ENCODE data around the gene GALK2.
"Not testable (repeated sequence)": the region's sequence is repeated elsewhere in the genome, so short reads cannot be mapped to it uniquely, and the experiment has no call there.

GALK2 gene

GRCh38 chr15:49265117-49265516 lies 95.1 kb downstream of the GALK2 start:
- not testable (repeated sequence) for H3K27me3 Mint-ChIP-seq; H3K27ac Mint-ChIP-seq; ATAC-seq (ENCODE audit: low read depth); DNase-seq (ENCODE audit: low spot score in 2 of 2); H3K9me3 Mint-ChIP-seq; H3K4me1 Mint-ChIP-seq; H3K4me3 Mint-ChIP-seq
- peaks cover 19% of the 10 kb centered on the region for H3K36me3 Mint-ChIP-seq

GRCh38 chr15:49265911-49266310 lies 95.9 kb downstream of the GALK2 start:
- peaks cover 3% of the 10 kb centered on the region for H3K9me3 Mint-ChIP-seq
- H3K27ac Mint-ChIP-seq: no peak overlapping the region
- no peak overlapping the region for H3K4me3 Mint-ChIP-seq
- peaks cover 19% of the 10 kb centered on the region for H3K36me3 Mint-ChIP-seq
- ATAC-seq (ENCODE audit: low read depth) (no peak), DNase-seq (ENCODE audit: low spot score in 2 of 2) (no peak)
- H3K27me3 Mint-ChIP-seq: no peaks in the 10 kb centered on the region
- no peaks in the 10 kb centered on the region for H3K4me1 Mint-ChIP-seq

DNA sequence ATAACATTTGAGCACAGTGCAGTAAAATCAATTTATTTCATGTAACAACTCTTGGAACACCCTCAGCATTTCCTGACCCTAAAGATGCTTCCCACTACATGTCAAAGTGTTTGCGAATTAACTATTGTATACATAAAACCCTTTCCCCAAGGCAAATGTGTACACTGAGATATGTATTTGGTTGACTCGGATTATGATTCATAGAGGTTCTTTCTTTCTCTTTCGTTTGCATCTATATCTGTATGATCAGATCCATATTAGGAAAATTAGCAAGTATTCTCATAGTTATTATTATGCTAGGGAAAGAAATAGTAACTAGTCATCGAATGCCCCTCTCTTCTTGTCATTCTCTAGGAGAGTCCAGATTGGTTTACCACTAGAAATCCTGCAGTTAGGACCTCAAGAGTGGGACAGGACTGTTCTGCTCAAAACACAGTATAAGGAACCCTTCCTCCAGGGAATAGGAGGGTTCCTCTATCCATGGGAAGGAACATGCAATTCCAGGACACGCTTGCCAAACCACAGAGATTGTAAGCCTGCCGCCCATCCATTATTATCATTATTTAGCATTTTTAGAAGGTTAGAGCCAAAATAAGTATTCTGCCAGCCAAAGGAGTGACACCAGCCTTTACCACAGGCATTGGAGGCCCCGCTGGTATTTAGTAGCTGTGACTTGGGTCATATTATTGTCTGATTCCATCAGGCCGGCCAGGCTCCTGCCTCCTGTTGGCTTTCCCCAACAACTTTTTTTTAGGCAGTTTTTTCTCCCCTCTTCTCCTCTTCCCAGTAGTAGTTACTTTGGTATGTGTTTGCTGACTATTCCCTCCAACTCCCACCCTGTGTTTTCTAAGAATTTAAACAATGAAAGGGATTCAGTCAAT lies 100.7 kb downstream of the GALK2 start:
- H3K9me3 Mint-ChIP-seq: no peaks in the 10 kb centered on the region
- H3K4me1 Mint-ChIP-seq: no peaks in the 10 kb centered on the region
- peaks cover 16% of the 10 kb centered on the region for H3K36me3 Mint-ChIP-seq
- no peaks in the 10 kb centered on the region for H3K27me3 Mint-ChIP-seq
- ATAC-seq (ENCODE audit: low read depth) (no peak), DNase-seq (ENCODE audit: low spot score in 2 of 2) (no peak)
- no peak overlapping the region for H3K27ac Mint-ChIP-seq
- no peak overlapping the region for H3K4me3 Mint-ChIP-seq

GRCh38 chr15:49273734-49274318 lies 103.8 kb downstream of the GALK2 start:
- DNase-seq (ENCODE audit: low spot score in 2 of 2) (no peak), ATAC-seq (ENCODE audit: low read depth) (no peak)
- H3K9me3 Mint-ChIP-seq: no peaks in the 10 kb centered on the region
- H3K4me3 Mint-ChIP-seq: no peak overlapping the region
- H3K4me1 Mint-ChIP-seq: no peaks in the 10 kb centered on the region
- no peaks in the 10 kb centered on the region for H3K27me3 Mint-ChIP-seq
- peaks cover 10% of the 10 kb centered on the region for H3K36me3 Mint-ChIP-seq
- no peak overlapping the region for H3K27ac Mint-ChIP-seq

DNA sequence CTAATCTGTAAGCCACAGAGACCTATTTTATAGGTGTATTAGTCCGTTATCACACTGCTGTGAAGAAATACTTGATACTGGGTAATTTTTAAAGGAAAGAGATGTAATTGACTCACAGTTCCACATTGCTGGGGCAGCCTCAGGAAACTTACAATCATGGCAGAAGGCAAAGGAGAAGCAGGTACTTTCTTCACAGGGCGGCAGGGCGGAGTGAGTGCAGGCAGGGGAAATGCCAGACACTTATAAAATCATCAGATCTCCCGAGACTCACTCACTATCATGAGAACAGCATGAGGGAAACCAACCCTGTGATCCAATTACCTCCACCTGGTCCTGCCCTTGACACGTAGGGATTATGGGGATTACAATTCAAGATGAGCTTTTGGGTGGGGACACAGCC lies 108.7 kb downstream of the GALK2 start:
- Mint-ChIP-seq H3K27ac (no peak overlapping the region), H3K9me3 (no peaks in the 10 kb centered on the region), H3K4me3 (no peak overlapping the region), H3K27me3 (no peaks in the 10 kb centered on the region), H3K36me3 (peaks cover 30% of the 10 kb centered on the region), H3K4me1 (no peaks in the 10 kb centered on the region)
- ATAC-seq (ENCODE audit: low read depth) (no peak), DNase-seq (ENCODE audit: low spot score in 2 of 2) (no peak)

- no peaks in the 10 kb centered on the region for H3K9me3 Mint-ChIP-seq
- H3K27ac Mint-ChIP-seq: no peak overlapping the region
- no peaks in the 10 kb centered on the region for H3K27me3 Mint-ChIP-seq
- no peak overlapping the region for H3K4me3 Mint-ChIP-seq
- peaks cover 36% of the 10 kb centered on the region for H3K36me3 Mint-ChIP-seq
- ATAC-seq (ENCODE audit: low read depth): no peak
- no peak for DNase-seq (ENCODE audit: low spot score in 2 of 2)
- no peaks in the 10 kb centered on the region for H3K4me1 Mint-ChIP-seq
Measured at GRCh38 chr15:49279521-49280456, 109.7 kb downstream of the GALK2 start.

DNA sequence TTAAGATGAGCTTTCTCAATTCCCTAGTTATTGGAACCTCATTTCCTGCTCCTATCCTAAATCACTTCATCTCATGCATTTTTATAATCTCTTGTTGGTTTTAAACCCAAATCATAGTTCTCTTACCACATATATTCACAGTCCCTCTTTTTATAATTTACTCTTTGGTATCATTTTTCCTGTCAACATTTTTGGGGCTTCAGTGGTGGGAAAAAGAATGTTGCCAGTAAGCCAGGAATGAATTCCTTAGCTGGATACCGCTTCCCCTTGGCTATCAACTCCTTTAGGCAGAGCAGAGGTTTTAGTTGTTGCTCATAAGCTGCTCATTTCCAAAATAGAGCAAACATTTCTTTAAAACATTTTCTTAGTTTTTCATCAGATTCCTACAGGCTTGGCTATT lies 112.3 kb downstream of the GALK2 start:
- H3K9me3 Mint-ChIP-seq: no peaks in the 10 kb centered on the region
- H3K27ac Mint-ChIP-seq: no peak overlapping the region
- no peak for ATAC-seq (ENCODE audit: low read depth)
- H3K36me3 Mint-ChIP-seq: peaks cover 51% of the 10 kb centered on the region
- H3K4me3 Mint-ChIP-seq: no peak overlapping the region
- DNase-seq (ENCODE audit: low spot score in 2 of 2): no peak
- no peaks in the 10 kb centered on the region for H3K27me3 Mint-ChIP-seq
- H3K4me1 Mint-ChIP-seq: no peaks in the 10 kb centered on the region

GRCh38 chr15:49286649-49287404 lies 116.8 kb downstream of the GALK2 start:
- no peak for ATAC-seq (ENCODE audit: low read depth)

GRCh38 chr15:49287481-49287880 lies 117.4 kb downstream of the GALK2 start:
- H3K9me3 Mint-ChIP-seq: no peaks in the 10 kb centered on the region
- ATAC-seq (ENCODE audit: low read depth) (no peak), DNase-seq (ENCODE audit: low spot score in 2 of 2) (no peak)
- H3K27me3 Mint-ChIP-seq: no peaks in the 10 kb centered on the region
- H3K27ac Mint-ChIP-seq: no peak overlapping the region
- H3K4me3 Mint-ChIP-seq: no peak overlapping the region
- H3K4me1 Mint-ChIP-seq: no peaks in the 10 kb centered on the region
- H3K36me3 Mint-ChIP-seq: peaks cover 51% of the 10 kb centered on the region

More at GRCh38 chr15:49286649-49287404, 116.8 kb downstream of the GALK2 start:
- H3K27me3 Mint-ChIP-seq: no peaks in the 10 kb centered on the region
- no peak for DNase-seq (ENCODE audit: low spot score in 2 of 2)
- no peak overlapping the region for H3K4me3 Mint-ChIP-seq
- no peaks in the 10 kb centered on the region for H3K4me1 Mint-ChIP-seq
- H3K27ac Mint-ChIP-seq: no peak overlapping the region
- H3K9me3 Mint-ChIP-seq: no peaks in the 10 kb centered on the region
- peaks cover 51% of the 10 kb centered on the region for H3K36me3 Mint-ChIP-seq

DNA sequence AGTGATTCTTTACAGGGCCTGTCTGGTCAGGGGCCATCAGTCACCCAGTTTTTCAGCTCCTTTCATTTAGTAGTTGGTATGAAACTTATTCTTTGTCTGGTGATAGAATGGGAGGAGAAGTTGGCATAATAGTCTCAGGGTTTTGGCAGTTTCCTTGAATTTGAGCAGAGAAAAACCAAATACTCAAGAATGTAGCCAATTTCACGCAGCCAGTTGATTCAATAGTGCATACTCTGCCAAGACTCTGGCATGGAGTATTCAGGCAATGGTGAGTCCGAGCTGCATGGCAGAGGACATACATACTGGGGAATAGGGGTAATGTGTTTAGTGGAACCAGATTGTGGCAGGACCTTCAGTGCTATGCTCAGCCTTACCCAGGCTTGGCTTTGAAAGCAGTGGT lies 118.3 kb downstream of the GALK2 start:
- Mint-ChIP-seq H3K36me3 (peaks cover 46% of the 10 kb centered on the region), H3K4me3 (no peak overlapping the region), H3K4me1 (no peaks in the 10 kb centered on the region), H3K27me3 (no peaks in the 10 kb centered on the region), H3K27ac (no peak overlapping the region), H3K9me3 (no peaks in the 10 kb centered on the region)
- DNase-seq (ENCODE audit: low spot score in 2 of 2) (no peak), ATAC-seq (ENCODE audit: low read depth) (no peak)

DNA sequence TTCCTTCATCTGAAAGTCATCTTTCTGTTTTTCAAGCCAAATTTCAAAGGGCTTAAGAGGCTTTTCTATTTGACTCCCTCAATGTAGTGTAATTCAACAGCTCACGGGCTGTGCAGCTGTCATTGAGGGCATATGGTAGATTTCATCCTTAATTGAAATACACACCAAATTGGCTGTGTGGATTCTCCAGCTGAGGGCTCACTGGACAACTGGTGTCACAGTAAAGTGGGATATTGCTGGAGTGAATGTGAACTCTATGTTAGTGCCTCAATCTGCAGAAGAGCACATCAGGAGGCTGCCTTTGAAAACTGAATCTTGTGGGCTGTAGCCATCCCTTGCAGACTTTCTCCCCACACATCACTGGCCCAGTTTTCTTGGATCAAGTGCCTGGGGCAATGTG lies 120.1 kb downstream of the GALK2 start:
- Mint-ChIP-seq H3K27me3 (no peaks in the 10 kb centered on the region), H3K4me3 (no peak overlapping the region), H3K9me3 (no peaks in the 10 kb centered on the region), H3K4me1 (no peaks in the 10 kb centered on the region), H3K27ac (no peak overlapping the region), H3K36me3 (peaks cover 39% of the 10 kb centered on the region)
- no peak for ATAC-seq (ENCODE audit: low read depth)
- DNase-seq (ENCODE audit: low spot score in 2 of 2): no peak

DNA sequence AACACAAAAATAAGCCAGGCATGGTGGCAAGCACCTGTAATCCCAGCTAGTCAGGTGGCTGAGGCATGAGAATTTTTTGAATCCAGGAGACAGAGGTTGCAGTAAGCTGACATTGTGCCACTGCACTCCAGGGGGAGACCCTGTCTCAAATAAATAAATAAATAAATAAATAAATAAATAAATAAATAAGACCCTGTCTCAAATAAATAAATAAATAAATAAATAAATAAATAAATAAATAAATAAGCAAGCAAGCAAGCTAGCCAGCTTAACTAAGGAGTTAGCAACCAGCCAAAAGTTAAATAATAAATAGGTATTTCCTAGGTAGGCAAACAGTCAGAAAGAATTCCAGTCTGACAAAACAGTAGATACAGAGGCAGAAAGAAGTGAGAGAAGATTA lies 123.9 kb downstream of the GALK2 start:
- no peaks in the 10 kb centered on the region for H3K27me3 Mint-ChIP-seq
- peaks cover 45% of the 10 kb centered on the region for H3K36me3 Mint-ChIP-seq
- no peak overlapping the region for H3K4me3 Mint-ChIP-seq
- peaks cover 2% of the 10 kb centered on the region for H3K9me3 Mint-ChIP-seq
- no peak for DNase-seq (ENCODE audit: low spot score in 2 of 2)
- no peak overlapping the region for H3K27ac Mint-ChIP-seq
- H3K4me1 Mint-ChIP-seq: no peaks in the 10 kb centered on the region
- no peak for ATAC-seq (ENCODE audit: low read depth)

DNA sequence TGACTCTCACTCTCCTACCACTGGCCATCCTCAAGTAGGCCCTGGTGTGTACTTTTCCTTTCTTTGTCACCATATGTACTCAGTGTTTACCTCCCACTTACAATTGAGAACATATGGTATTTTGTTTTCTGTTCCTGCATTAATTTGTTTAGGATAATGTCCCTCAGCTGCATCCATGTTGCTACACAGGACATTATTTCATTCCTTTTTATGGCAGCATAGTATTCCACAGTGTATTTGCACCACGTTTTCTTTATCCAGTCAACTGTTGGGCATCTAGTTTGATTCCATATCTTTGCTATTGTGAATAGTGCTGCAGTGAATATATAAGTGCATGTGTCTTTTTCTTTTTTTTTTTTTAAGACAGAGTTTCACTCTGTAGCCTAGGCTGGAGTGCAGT lies 126.2 kb downstream of the GALK2 start:
- no peak for ATAC-seq (ENCODE audit: low read depth)
- H3K36me3 Mint-ChIP-seq: peaks cover 51% of the 10 kb centered on the region
- H3K27ac Mint-ChIP-seq: no peak overlapping the region

More for the DNA sequence above, 126.2 kb downstream of the GALK2 start:
- Mint-ChIP-seq H3K4me1 (peaks cover 3% of the 10 kb centered on the region), H3K4me3 (no peak overlapping the region), H3K9me3 (peaks cover 2% of the 10 kb centered on the region), H3K27me3 (no peaks in the 10 kb centered on the region)
- DNase-seq (ENCODE audit: low spot score in 2 of 2): no peak

Data from memory B cell (primary cell).